HG03175 (cell line): ENCODE measurements around the gene RPS25.
"Not testable (repeated sequence)": the region's sequence is repeated elsewhere in the genome, so short reads cannot be mapped to it uniquely, and the experiment has no call there.

Source experiments
- ATAC-seq: cut with Tn5 transposase; IDR thresholded peaks from one replicate; pipeline ENCODE4 v1.9.1; 2021; ENCODE audit warnings: mild to moderate bottlenecking, moderate library complexity; ENCODE audit not compliant: unreplicated experiment

The RPS25 gene

DNA sequence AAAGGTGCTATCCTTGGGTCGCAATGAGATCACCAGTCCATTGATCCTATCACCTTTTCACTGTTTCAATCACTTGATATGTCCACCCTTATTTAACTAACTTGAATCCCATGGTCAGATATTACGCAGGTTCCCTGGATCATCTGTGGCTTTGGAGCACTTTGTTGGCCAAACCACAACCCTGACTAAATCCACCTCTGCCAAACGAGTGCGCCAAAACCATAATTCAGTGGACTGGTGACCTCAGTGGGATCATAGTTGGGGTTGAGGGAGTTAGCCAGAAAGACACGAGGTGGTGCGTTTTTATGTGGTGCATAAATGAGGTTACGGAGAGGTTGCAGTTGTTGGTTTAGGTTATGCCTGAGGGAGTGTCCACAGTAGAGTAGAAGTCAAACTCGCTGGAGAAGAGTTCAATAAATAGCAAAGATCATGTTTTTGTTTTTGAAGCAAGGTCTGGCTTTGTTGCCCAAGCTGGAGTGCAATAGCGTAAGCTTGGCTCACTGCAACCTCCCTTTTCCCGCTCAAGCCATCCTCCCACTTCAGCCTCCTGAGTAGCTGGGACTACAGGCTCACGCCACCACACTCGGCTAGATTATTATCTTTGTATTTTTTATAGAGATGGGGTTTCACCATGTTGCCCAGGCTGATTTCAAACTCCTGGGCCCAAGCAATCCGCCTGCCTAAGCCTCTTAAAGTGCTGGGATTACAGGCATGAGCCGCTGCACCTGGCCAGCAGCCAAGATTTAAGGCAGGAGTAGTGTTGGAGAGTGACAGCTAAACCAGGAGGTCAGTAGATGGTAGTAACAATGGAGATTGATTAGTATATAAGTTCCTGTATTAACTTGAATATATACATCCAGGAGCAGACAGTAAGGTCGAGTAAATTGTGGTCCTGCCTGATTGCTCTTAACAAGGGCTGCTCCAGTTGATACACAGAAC, 42.1 kb downstream of the RPS25 start:
- no peak for ATAC-seq

DNA sequence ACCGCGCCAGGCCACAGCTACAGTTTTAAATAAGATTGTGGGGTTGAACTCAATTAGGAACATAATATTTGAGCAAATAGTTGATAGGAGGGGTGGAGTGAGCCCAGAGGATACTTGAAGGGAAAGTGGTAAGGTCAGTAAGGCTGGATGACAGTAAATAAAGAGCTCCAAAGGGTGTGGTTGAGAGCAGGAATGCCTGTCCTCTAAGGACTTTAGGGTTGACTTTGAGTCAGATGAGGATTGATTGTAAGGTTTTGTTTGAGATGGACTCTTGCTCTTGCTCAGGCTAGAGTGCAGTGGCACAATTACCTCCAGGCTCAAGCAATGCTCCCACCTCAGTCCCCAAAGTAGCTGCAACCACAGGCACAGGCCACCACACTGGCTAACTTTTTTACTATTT, 44.2 kb downstream of the RPS25 start:
- no peak for ATAC-seq

DNA sequence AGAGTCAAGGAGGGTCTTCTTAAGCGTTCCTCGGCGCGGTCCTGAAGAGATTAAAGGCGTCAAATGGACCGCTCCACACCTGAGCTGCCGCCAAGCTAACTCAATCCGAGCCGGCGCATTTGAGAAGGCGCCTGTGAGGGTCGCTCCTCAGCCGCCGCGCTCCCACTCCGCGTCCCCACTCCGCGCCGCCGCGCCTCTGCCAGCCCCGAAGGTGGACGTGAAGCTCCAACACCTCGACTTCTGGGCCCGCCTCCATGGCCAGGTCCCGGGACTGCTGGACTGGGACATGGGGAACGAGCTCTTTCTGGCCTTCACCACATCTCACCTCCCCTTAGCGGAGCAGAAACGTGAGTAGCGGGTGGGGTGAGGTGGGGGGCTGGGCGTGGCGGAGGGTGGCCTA, 46.5 kb downstream of the RPS25 start, which contains the start of gene FOXR1:
FOXR1 (plus strand) TSS at position 116 of the 400 bp plus-strand sequence; CDS start at position 287, 171 bp downstream.
- ATAC-seq, result no peak

DNA sequence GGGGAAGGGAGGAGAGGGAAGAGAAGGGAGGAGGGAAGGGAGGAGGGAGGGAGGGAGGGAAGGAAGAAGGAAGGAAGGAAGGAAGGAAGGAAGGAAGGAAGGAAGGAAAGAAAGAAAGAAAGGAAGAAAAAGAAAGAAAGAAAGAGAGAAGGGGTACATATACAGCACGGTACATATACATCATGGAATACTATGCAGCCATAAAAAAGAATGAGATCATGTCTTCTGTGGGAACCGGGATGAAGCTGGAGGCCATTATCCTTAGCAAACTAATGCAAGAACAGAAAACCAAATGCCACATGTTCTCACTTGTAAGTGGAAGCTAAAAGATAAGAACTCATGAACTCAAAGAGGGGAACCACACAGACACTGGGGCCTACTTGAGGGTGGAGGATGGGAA, 48.6 kb downstream of the RPS25 start:
- ATAC-seq, result not testable (repeated sequence)
